ENCODE results near the gene UFSP1.
"Not testable (repeated sequence)": the region's sequence is repeated elsewhere in the genome, so short reads cannot be mapped to it uniquely, and the experiment has no call there.

UFSP1 gene

GRCh38 chr7:100888988-100889750 lies at the start of gene UFSP1:
TSS of gene UFSP1 (minus strand) at chr7:100889715. CDS start at chr7:100889271, 444 bp downstream.
- DNase-seq (ENCODE audit: low read depth) = no peak

GRCh38 chr7:100936167-100936566 lies 46.7 kb upstream of the UFSP1 start:
- DNase-seq (ENCODE audit: low read depth) = not testable (repeated sequence)

- DNase-seq (ENCODE audit: low read depth) = not testable (repeated sequence)
These were observed 45.9 kb upstream of the UFSP1 start for GRCh38 chr7:100935381-100935780.

GRCh38 chr7:100933734-100934133 lies 44.2 kb upstream of the UFSP1 start:
- DNase-seq (ENCODE audit: low read depth) = no peak

GRCh38 chr7:100929808-100930174 lies 40.3 kb upstream of the UFSP1 start:
- DNase-seq (ENCODE audit: low read depth) = no peak

GRCh38 chr7:100923616-100924015 lies 34.1 kb upstream of the UFSP1 start:
- not testable (repeated sequence) for DNase-seq (ENCODE audit: low read depth)

GRCh38 chr7:100921039-100921438 lies 31.5 kb upstream of the UFSP1 start:
- no peak for DNase-seq (ENCODE audit: low read depth)

- DNase-seq (ENCODE audit: low read depth) = not testable (repeated sequence)
These were observed 30.4 kb upstream of the UFSP1 start for GRCh38 chr7:100919779-100920437.

- DNase-seq (ENCODE audit: low read depth) = not testable (repeated sequence)
These were observed 29.8 kb upstream of the UFSP1 start for GRCh38 chr7:100919335-100919734.

- no peak for DNase-seq (ENCODE audit: low read depth)
These were observed 25.4 kb upstream of the UFSP1 start for GRCh38 chr7:100914879-100915447.

- no peak for DNase-seq (ENCODE audit: low read depth)
These were observed 24.8 kb upstream of the UFSP1 start for GRCh38 chr7:100914208-100914878.

- DNase-seq (ENCODE audit: low read depth) = no peak
These were observed 22.0 kb upstream of the UFSP1 start for GRCh38 chr7:100911484-100911883.

- not testable (repeated sequence) for DNase-seq (ENCODE audit: low read depth)
These were observed 20.9 kb upstream of the UFSP1 start for GRCh38 chr7:100910443-100910842.

GRCh38 chr7:100908512-100908911 lies 19.0 kb upstream of the UFSP1 start:
- no peak for DNase-seq (ENCODE audit: low read depth)

- no peak for DNase-seq (ENCODE audit: low read depth)
These were observed 13.1 kb upstream of the UFSP1 start for GRCh38 chr7:100902638-100903037.

GRCh38 chr7:100901921-100902332 lies 12.4 kb upstream of the UFSP1 start:
- DNase-seq (ENCODE audit: low read depth) = no peak

GRCh38 chr7:100900978-100901377 lies 11.5 kb upstream of the UFSP1 start:
- DNase-seq (ENCODE audit: low read depth) = no peak

GRCh38 chr7:100899432-100899831 lies 9.9 kb upstream of the UFSP1 start:
- DNase-seq (ENCODE audit: low read depth) = no peak

GRCh38 chr7:100897772-100898454 lies 8.4 kb upstream of the UFSP1 start:
- DNase-seq (ENCODE audit: low read depth) = no peak

GRCh38 chr7:100896732-100897608 lies 7.5 kb upstream of the UFSP1 start:
- DNase-seq (ENCODE audit: low read depth) = no peak
